Loucy (cell line): ENCODE data around the gene NPDC1.

Source experiments
- H2AFZ ChIP-seq: fragments of 200-600 bp; sonication (generic); 2 replicates; pipeline ENCODE4 v1.6.0; 2016; ENCODE audit warnings: antibody characterized with exemption, mild to moderate bottlenecking, low read length, moderate library complexity
- H3F3A ChIP-seq: fragments of 200-600 bp; 2 replicates; pipeline ENCODE4 v1.6.0; 2016; ENCODE audit warnings: antibody characterized with exemption, low read depth, mild to moderate bottlenecking
- H3K27me3 ChIP-seq: fragments of 200-600 bp; sonication (generic); 2 replicates; pipeline ENCODE4 v1.6.1; 2014; ENCODE audit warnings: low read length, mild to moderate bottlenecking; ENCODE audit not compliant: insufficient read depth, poor library complexity, severe bottlenecking
- H3K36me3 ChIP-seq: fragments of 200-600 bp; sonication (generic); 2 replicates; pipeline ENCODE4 v1.6.1; 2016; ENCODE audit warnings: low read length; ENCODE audit not compliant: insufficient read depth
- H3K4me1 ChIP-seq: fragments of 200-600 bp; sonication (generic); 2 replicates; pipeline ENCODE4 v1.5.1; 2014; ENCODE audit warnings: low read length, mild to moderate bottlenecking; ENCODE audit not compliant: insufficient read depth, poor library complexity, severe bottlenecking
- H3K4me2 ChIP-seq: fragments of 200-600 bp; sonication (generic); 2 replicates; pipeline ENCODE4 v1.6.0; 2014; ENCODE audit warnings: antibody characterized with exemption, low read length, low read depth, mild to moderate bottlenecking; ENCODE audit not compliant: poor library complexity, severe bottlenecking
- H3K4me3 ChIP-seq: fragments of 200-600 bp; sonication (generic); 2 replicates; pipeline ENCODE4 v1.5.1; 2014; ENCODE audit warnings: low read length, mild to moderate bottlenecking, mixed read lengths; ENCODE audit not compliant: poor library complexity, severe bottlenecking
- H3K79me2 ChIP-seq: fragments of 200-600 bp; sonication (generic); 2 replicates; pipeline ENCODE4 v1.6.1; 2014; ENCODE audit warnings: low read length; ENCODE audit not compliant: insufficient read depth
- H3K9ac ChIP-seq: fragments of 200-600 bp; sonication (generic); 2 replicates; pipeline ENCODE4 v1.6.0; 2014; ENCODE audit warnings: mild to moderate bottlenecking, low read depth, low read length, moderate library complexity; ENCODE audit not compliant: poor library complexity, severe bottlenecking
- H3K9me2 ChIP-seq: fragments of 200-600 bp; sonication (generic); replicated peaks from 2 replicates; pipeline ENCODE4 v1.6.1; 2016; ENCODE audit warnings: low read depth, low read length, mixed read lengths
- H3K9me3 ChIP-seq: fragments of 200-600 bp; sonication (generic); 2 replicates; pipeline ENCODE4 v1.6.1; 2014; ENCODE audit warnings: mild to moderate bottlenecking, antibody characterized with exemption, low read length, low read depth; ENCODE audit not compliant: insufficient read depth
- H4K20me1 ChIP-seq: fragments of 200-600 bp; sonication (generic); 2 replicates; pipeline ENCODE4 v1.6.0; 2014; ENCODE audit warnings: antibody characterized with exemption, low read length, mild to moderate bottlenecking; ENCODE audit not compliant: insufficient read depth, poor library complexity, severe bottlenecking
- CTCF ChIP-seq: fragments of 200-600 bp; sonication (generic); conservative IDR thresholded peaks from 2 replicates; pipeline ENCODE4 v1.5.1; 2014; ENCODE audit warnings: mild to moderate bottlenecking, antibody characterized with exemption, low read length
- EZH2phosphoT487 ChIP-seq: fragments of 200-600 bp; IDR thresholded peaks from 2 replicates; pipeline ENCODE4 v1.6.1; 2018; ENCODE audit warnings: antibody characterized with exemption, mild to moderate bottlenecking, moderate library complexity, borderline replicate concordance

NPDC1 gene

DNA sequence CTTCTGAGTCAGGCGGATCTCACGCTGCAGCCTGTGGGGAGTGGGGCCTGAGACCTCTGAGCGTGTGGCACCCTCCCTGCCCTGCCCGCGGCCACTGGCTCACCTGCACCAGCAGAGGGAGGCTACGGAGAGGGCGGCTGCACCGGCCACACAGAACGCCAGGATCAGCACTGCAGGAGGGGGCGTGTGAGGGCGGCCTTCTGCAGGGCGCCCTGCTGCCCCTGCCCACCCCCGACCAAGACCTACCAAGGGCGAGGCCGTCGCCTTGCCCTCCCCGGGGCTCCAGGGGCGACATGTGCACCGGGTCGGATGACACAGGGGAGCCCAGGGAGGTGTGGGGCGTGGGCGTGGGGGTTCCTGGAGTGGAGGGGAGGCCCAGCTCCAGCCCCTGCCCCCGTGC is 5.4 kb downstream of the NPDC1 start:
- no peaks in the 10 kb centered on the region for H3K36me3 ChIP-seq
- H3F3A ChIP-seq = no peaks in the 10 kb centered on the region
- H3K9me2 ChIP-seq = no peaks in the 10 kb centered on the region
- H3K4me3 ChIP-seq = no peak overlapping the region
- H3K79me2 ChIP-seq = peaks cover 21% of the 10 kb centered on the region; the same call in 1 of the 2 replicates
- no peak overlapping the region for H3K9ac ChIP-seq
- H4K20me1 ChIP-seq = peaks cover 23% of the 10 kb centered on the region
- no peaks in the 10 kb centered on the region for H3K27me3 ChIP-seq
- no peak for TF ChIP-seq CTCF
- TF ChIP-seq EZH2phosphoT487 = no peak
- H3K4me2 ChIP-seq = no peak overlapping the region
- peaks cover 19% of the 10 kb centered on the region for H3K4me1 ChIP-seq
- no peaks in the 10 kb centered on the region for H3K9me3 ChIP-seq
- H2AFZ ChIP-seq = no peak overlapping the region

DNA sequence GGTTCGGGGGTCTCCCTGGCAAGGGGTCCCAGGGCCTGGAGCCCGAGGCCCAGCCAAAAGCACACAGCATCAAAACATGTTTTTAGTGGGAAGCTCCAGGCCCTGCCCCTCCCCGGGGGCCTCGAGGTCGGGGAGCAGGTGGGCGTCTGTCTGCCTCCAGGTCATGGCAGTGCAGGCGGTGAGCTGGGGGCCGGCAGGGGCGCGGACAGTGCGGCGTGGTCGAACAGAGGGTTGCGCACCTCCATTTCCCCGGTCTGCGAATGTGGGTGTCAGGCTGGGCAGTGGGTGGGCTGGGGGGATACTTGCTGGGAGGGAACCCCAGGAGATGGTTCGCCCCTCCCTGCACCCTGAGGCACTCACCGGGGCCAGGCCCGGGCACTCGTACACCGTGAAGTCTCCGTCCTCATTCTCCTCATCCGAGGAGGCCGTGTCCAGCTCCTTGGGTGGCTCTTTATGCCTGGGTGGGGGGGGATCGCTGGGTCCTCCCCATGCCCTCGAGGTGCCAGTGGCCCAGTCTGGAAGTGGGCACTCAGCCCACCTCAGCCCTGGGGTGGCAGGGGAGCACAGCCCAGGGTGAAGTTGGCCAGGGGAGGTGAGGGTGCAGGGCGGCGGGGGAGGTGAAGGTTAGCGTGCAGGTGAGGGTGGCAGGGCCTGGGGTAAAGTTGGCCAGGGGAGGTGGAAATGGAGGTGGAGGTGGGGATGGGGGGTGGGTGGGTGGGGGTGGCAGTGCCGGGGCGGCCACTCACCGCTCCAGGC is 6.2 kb downstream of the NPDC1 start:
- H3K4me3 ChIP-seq = no peak overlapping the region
- peaks cover 14% of the 10 kb centered on the region; the same call in 1 of the 2 replicates for H3K79me2 ChIP-seq
- H3K36me3 ChIP-seq = no peaks in the 10 kb centered on the region
- no peaks in the 10 kb centered on the region for H3K9me2 ChIP-seq
- peaks cover 18% of the 10 kb centered on the region for H3K4me1 ChIP-seq
- no peak overlapping the region for H2AFZ ChIP-seq
- H3K27me3 ChIP-seq = no peaks in the 10 kb centered on the region
- H3K4me2 ChIP-seq = no peak overlapping the region
- no peaks in the 10 kb centered on the region for H3K9me3 ChIP-seq
- H4K20me1 ChIP-seq = peaks cover 17% of the 10 kb centered on the region
- TF ChIP-seq EZH2phosphoT487 = no peak
- TF ChIP-seq CTCF = no peak
- no peaks in the 10 kb centered on the region for H3F3A ChIP-seq
- no peak overlapping the region for H3K9ac ChIP-seq

DNA sequence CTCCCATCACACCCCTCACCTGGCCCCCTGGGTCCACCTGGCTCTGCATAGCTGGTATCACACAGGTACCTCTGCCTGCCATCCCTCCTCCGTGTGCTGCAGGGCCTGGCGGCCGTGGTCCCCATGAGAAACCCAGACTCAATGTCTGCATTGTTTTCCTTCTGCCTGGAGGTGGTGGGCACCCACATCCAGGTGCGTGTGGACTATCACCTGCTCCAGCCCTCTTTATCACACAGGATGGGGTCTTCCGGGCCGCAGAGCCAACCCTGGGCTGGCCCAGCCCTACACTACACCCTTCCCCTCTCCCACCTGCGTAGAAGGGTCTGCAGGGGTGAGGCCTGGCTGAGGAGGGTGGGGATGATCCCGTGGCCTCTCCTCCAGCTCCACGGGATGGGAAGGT is 7.1 kb downstream of the NPDC1 start:
- no peaks in the 10 kb centered on the region for H3K27me3 ChIP-seq
- peaks cover 8% of the 10 kb centered on the region for H4K20me1 ChIP-seq
- H3K4me2 ChIP-seq = no peak overlapping the region
- no peaks in the 10 kb centered on the region for H3K9me3 ChIP-seq
- H3F3A ChIP-seq = 0 out of 2 replicates have a peak, but pooled peaks cover under 1% of the 10 kb centered on the region
- no peak overlapping the region for H2AFZ ChIP-seq
- H3K36me3 ChIP-seq = no peaks in the 10 kb centered on the region
- H3K4me3 ChIP-seq = no peak overlapping the region
- no peak overlapping the region for H3K9ac ChIP-seq
- TF ChIP-seq EZH2phosphoT487 (no peak), CTCF (no peak)
- H3K9me2 ChIP-seq = no peaks in the 10 kb centered on the region
- peaks cover 7% of the 10 kb centered on the region; the same call in 1 of the 2 replicates for H3K79me2 ChIP-seq
- H3K4me1 ChIP-seq = peaks cover 14% of the 10 kb centered on the region
